HG03025 (cell line): ENCODE data around the gene ZNF827.

ENCODE experiments used
- ATAC-seq: cut with Tn5 transposase; IDR thresholded peaks from one replicate; pipeline ENCODE4 v1.9.1; 2021; ENCODE audit warnings: mild to moderate bottlenecking, moderate library complexity; ENCODE audit not compliant: unreplicated experiment, low FRiP score

Gene ZNF827

DNA sequence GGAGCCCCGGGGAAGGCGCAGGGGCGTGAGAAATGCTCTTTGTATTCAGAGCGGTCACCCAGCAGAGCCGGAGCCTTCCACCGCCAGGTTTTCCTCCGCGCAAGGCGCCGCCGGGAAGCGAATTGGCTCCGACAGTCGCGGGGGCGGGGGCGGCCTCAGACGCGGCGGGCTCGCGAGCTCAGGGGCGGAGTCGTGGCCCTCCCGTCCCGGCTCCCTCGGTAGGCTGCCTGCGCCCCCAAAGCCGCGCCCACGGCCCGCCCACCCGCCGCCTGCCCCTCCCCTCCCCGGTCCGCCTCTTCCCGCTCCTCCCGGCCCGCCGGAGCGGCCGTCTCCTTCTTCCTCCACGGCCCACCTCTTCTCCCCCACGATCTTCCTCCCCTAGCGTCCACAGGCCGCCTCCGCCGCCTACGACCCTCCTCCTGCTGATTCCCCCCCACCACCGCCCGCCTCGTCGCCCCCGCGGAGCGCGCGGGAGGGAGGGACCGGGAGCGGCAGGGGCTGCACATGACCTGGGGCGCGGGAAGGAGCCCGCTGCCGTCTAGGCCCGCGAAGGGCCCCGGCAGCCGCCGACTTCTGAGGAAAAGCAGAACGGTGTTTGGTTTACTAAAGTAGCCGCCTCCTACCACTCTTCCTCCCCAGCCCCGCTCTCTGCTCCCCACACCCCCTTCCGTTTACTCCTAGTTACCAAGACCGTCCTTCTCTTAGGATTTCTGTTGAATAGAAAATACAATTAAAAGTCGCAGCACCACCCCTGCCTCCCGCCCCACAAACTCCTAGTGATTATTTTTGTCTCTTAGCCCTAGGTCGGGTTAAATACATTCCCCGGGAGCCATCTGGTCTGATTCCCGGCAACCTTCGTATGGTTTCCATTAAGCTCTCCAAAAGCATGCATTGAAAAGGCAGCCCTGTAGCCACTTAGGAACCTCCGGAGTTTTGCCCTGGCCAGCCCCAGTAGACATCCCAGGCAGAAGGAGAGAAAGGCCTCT lies 205.4 kb downstream of the ZNF827 start:
- ATAC-seq: peak; percentile 86

DNA sequence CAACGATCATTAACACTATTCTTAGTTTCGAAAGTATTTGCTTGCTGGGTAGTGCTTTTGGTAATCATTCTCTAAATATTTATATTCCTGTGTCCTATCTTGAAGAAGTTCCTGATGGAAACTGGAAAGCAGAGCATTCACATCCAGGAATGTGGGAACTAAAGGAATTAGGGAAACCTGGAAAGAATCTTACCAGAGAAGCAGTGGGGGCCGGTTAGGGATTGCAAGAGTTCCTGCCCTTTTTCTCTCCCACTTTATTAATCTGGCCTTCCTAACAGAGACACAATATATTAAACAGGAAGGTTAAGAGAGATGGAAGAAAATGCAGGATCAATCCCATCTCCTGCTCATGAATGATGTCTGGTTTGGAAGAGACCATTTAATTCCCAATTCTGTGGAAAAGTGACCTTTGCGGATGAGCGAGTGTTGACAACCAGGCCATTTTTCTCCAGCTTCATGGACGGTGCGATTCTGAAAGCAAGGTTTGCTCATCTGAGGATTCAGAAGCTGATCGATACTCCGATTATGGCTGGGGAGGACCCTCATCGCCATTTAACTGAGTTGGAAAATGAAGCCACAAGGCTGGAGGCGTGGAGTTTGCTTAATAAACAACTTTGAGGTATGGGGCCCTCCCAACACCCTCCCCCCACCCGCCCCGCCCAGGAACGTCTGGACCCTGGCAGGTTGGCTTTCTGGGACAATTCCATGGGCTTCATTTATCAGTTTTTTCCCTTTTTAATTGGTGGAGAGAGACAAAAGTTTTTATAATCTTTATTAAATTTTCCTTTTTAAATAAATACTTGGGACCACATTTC lies 206.4 kb downstream of the ZNF827 start:
- no peak for ATAC-seq

DNA sequence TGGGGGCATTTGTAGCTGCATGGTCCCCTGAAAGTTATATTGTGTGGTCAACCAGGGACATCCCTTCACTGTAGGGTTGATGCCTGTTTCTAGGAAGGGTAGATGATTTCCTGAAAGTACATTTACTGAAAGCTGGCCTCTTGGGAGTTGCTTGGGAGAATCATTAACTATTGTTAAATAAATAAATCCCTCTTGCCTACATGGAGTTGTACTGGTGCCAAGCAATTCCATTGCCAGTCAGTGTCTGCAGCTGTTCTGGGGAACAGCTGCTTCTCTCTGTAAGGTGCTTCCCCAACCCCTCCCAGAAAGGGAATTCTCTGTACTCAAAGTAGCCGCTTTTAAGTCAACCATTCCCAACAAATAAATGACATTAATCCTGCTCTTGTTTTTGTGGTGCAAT lies 207.6 kb downstream of the ZNF827 start:
- ATAC-seq: no peak

DNA sequence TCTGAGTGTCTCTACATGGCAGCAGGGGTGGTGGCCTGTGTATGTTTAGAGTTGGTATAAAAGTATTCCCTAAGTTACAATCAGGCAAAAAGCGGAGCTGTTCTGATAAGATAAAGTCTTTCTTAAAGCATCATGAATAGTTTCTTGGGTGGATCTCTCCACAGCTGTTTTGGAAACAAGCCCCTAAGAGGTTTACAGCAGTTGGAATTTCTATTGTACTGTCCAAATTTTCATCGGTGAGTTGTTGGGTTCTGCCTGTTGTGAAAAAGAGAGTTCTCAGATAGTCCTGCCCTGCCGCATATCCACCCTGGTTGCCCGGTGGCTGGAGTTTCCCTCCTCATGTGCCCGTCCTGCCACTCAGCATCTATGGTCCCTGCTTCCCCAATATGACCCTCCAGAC lies 208.6 kb downstream of the ZNF827 start:
- no peak for ATAC-seq

DNA sequence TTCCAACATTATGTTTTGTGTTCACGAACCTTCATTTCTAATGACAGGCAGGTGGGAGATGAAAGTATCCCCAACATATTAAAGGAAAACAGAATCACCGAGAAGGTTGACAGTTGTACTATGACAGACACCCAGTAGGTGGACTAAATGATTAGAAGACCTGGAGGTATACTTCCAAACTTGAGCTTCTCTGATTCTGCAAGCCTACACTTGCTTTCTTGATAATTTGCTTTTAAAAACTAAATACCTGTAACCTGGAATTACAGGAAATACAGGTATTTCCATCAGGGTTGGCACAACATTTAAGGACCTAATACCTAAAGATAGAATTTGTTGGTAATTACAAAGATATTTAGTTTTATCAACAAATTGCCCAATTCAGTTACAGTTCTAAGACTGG lies 215.3 kb downstream of the ZNF827 start:
- ATAC-seq: no peak

DNA sequence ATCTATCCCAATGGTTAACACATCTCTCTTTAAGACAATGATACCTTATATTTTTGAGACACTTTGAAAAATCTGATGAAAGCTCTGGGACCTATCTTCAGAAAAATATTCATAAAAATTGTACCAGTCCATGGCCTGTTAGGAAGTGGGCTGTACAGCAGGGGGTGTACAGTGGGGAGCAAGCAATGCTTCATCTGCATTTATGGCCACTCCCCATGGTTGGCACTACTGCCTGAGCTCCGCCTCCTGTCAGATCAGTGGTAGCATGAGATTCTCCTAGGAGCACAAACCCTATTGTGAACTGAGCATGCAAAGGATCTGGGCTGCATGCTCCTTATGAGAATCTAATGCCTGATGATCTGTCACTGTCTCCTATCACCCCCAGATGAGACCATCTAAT lies 216.1 kb downstream of the ZNF827 start:
- ATAC-seq: no peak

DNA sequence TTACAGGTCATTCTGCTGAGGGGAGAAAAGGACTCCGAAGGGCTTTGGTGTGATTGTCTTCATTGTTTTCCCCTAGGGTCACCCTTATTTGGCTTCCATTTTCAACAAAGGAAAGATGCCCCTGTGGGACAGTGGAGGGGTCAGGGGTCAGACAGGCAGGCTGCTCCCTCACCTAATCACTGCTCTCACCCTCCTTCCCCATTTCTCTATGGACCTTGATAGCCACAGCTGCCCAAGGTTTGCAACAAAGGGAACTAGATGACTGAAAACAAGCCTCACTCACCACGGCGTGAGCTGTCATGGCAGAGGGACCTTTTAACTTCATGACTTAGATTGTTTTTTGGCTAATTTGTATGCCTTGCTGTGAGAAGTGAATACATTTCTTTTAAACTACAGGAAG lies 218.0 kb downstream of the ZNF827 start:
- peak; percentile 18 for ATAC-seq

DNA sequence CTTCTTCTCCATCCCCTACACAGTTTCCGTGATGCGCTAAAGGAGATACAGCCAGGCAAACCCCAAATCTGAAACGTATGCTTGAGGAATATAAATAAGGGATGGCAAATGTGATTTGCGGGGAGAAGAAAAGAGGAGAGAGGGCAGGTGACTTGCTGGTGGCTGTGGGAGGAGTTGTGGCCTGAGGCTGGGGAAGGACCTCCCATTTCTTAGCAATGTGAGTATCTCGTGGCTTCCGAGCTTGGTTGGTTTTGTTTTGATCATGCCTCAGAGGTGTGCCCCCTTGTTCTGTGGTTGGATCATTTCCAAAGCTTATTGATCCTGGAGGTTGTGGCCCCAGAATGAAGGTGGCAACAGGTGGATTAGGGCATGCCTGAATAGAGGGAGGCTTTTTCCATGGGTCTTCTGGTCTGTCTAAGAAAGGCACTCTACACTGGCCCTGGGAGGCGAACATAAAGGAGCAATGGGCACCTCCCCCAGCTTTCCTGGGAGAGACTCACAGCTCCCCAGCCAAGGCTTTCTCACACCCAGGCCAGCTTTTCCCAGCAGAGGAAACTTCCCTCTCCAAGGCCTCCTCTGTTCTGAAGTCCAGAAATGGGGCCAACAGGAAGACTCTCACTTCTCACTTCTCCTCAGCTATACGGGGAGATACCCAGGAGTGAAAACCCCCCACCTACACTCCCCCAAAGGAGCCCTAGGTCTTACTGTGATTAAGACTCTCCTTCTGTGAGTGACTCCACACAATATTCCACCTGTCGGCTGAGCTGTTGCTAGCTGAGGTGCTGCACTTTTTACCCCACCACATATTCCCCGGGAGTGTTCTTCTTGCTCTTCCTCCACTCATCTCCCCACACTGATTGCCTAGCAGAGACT lies 218.6 kb downstream of the ZNF827 start:
- peak; percentile 89 for ATAC-seq

DNA sequence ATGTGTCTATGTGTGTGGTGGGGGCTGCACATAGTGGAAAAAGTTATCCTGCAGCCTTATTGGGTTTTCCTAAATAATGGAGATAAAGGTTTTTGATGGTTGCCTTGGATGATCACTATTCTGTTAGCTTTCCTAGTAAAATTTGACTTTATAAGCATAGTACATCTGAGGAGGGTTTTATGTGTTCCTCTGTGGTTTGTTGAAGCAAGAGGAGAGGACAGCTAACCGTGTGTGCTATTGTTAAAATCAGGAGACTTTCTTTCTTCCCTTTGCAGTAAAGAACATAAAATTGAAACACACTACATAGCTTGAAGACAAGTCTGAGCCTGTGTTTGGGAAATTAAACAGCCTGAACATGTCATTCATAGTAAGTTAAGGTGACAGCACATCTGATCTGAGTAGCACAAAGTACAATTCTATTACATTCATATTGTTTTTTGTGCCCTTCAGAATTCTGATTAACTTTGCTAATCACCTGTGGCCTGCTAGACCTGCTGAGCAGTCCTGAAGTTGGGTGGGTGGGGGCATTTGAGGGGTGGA lies 221.9 kb downstream of the ZNF827 start:
- no peak for ATAC-seq

DNA sequence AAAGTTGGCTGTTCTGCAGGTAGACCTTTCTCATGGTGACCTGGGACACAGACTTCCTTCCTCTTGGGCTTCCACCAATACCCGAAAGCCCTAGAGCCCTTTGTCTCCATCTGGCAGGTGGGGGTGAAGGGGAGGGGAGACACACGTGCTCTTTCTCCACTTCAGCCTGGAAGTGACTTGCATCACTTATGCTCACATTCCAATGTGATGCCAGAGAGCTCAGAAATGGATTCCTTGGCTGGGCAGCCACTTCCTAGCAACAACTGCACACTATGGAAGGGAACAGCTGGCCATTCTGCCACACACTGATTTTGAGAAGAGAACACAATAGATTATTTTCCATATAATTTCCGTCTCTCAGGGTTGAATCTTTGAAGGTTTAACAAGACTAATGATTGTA lies 222.4 kb downstream of the ZNF827 start:
- ATAC-seq: no peak

DNA sequence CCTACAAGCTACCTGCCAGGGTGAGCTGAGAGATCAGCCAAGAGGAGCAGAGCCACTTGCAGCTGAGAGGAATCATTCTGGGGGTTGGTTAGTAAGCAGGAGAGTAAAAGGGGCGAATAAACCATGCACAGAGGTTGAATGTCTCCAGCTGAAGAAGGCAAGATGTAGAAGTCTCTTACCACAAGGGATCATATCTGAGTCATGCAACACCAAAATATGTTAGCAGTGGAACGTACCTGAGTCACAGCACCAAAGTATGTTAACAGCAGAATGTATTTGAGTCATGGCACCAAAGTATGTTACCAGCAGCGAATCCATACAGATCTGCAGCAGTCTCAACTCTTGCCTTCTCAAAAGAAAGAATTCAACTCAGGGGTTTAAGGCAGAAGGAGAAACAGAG lies 228.8 kb downstream of the ZNF827 start:
- no peak for ATAC-seq

DNA sequence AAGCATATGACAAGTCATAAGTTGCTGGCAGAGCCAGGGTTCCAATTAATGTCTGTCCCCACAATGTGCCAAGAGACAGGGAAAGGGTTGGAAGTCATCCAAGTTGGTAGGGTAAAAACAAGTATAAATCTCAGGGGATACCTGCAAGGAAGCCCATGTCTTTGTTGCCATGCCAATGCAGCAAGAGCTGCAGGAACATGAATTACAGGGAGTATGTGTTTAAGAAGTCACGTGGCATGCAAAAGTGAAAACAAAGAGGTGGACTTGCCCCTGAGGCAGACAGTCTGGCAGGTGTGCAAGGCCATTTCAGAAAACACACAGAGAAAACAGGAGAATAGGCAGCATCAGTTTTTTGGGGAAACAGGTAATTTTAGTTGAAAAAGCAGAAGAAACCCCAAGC lies 229.3 kb downstream of the ZNF827 start:
- no peak for ATAC-seq
